ENCODE data around the gene HELZ2.
"Not testable (repeated sequence)": the region's sequence is repeated elsewhere in the genome, so short reads cannot be mapped to it uniquely, and the experiment has no call there.

HELZ2 gene, protein sequence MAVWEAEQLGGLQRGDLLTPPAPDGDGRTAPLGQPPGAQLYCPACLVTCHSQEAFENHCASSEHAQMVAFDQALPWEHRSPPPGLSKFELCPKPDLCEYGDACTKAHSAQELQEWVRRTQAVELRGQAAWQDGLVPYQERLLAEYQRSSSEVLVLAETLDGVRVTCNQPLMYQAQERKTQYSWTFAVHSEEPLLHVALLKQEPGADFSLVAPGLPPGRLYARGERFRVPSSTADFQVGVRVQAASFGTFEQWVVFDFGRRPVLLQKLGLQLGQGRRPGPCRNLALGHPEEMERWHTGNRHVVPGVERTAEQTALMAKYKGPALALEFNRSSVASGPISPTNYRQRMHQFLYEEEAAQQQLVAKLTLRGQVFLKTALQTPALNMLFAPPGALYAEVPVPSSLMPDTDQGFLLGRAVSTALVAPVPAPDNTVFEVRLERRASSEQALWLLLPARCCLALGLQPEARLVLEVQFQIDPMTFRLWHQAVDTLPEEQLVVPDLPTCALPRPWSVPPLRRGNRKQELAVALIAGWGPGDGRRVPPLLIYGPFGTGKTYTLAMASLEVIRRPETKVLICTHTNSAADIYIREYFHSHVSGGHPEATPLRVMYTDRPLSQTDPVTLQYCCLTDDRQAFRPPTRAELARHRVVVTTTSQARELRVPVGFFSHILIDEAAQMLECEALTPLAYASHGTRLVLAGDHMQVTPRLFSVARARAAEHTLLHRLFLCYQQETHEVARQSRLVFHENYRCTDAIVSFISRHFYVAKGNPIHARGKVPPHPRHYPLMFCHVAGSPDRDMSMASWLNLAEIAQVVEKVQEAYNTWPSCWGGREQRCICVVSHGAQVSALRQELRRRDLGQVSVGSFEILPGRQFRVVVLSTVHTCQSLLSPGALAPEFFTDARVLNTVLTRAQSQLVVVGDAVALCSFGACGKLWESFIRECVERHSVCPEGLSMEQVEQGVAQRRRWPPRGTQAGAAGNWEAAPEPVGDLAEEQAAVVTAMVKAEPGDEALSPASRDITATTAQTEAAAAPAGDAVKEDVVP (N-terminal part only)

GRCh38 chr20:63574156-63574828 is at the start of gene HELZ2:
Gene HELZ2, minus strand, starts transcription at chr20:63574239. Its CDS starts 1,854 bp downstream, at chr20:63572385.
- peak in 4 of 10 donors; percentile 24 to 39 (median 34) for DNase-seq
- intact Hi-C loops (cut with DNase I) = no loop called here

GRCh38 chr20:63622732-63623131 is 48.7 kb upstream of the HELZ2 start:
- intact Hi-C loops (cut with DNase I) = no loop called here
- peak in 3 of 10 donors; percentile 22 to 72 (median 68) for DNase-seq

- DNase-seq = peak in 1 of 10 donors; percentile 24
- intact Hi-C loops (cut with DNase I) = no loop called here
These were observed 48.1 kb upstream of the HELZ2 start for GRCh38 chr20:63622096-63622495.

- DNase-seq = peak in 2 of 10 donors; percentile 16 to 43
- intact Hi-C loops (cut with DNase I) = no loop called here
These were observed 47.0 kb upstream of the HELZ2 start for GRCh38 chr20:63620991-63621390.

DNA sequence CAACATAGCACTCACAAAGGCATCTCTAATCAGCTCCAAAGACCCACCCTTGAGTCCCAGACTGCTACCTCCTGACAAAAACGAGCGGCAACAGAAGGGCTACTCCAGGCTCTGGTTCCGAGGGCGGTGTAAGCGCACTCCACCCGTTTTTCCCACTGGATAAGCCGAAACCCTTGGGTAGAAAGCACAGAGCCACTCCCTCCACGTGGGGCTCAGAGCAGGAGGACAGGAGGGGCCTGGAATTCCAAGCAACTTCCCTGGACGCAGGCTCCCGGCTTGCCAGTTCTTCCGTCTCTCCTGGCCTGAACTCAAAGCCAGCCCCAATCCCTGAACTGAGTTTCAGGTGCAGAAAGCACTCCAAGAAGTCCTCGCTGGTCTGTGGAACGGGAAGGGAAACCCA is 45.5 kb upstream of the HELZ2 start:
- peak in 2 of 10 donors; percentile 45 to 55 for DNase-seq
- intact Hi-C loops (cut with DNase I) = no loop called here

- intact Hi-C loops (cut with DNase I) = no loop called here
- DNase-seq = peak in 2 of 10 donors; percentile 40 to 67
These were observed 45.0 kb upstream of the HELZ2 start for GRCh38 chr20:63619086-63619485.

GRCh38 chr20:63618291-63618980 is 44.4 kb upstream of the HELZ2 start:
- intact Hi-C loops (cut with DNase I) = no loop called here
- DNase-seq = peak in 3 of 10 donors; percentile 13 to 74 (median 72)

- peak in 3 of 10 donors; percentile 2 to 67 (median 58) for DNase-seq
- intact Hi-C loops (cut with DNase I) = no loop called here
These were observed 43.8 kb upstream of the HELZ2 start for GRCh38 chr20:63617876-63618265.

DNA sequence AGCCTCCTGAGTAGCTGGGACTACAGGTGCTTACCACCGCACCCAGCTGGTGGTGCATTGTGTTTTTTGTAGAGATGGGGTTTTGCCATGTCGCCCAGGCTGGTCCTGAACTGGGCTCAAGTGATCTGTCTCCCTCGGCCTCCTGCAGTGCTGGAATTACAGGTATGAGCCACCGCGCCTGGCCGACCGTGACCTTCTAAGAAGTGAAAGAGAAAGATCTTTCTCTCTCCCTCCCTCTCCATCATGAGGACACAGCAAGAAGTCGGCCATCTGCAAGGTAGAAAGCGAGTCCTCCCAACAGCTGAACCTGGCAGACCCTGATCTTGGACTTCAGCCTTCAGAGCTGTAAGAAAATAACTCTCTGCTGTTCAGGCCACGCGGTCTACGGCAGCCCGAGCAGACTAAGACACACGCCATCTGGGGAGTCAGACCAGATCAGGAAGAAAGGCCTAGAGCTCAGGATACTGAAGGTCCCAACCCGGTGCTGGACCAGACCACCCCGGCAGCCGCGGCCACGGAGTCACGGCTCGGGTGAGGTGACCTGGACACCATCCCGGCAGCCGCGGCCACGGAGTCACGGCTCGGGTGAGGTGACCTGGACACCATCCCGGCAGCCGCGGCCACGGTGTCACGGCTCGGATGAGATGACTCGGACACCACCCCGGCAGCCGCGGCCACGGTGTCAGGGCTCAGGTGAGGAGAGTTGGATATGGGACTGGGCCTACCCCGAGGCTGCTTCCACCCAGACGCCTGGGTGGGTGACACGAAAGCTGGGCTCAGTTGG is 43.2 kb upstream of the HELZ2 start:
- intact Hi-C loops (cut with DNase I) = no loop called here
- peak in 3 of 10 donors; percentile 7 to 86 (median 78) for DNase-seq

GRCh38 chr20:63613863-63614594 is 40.0 kb upstream of the HELZ2 start:
- DNase-seq = peak in 2 of 10 donors; percentile 67 to 80
- intact Hi-C loops (cut with DNase I) = not testable (repeated sequence)

- peak in 3 of 10 donors; percentile 2 to 66 (median 66) for DNase-seq
- intact Hi-C loops (cut with DNase I) = no loop called here
These were observed 38.4 kb upstream of the HELZ2 start for GRCh38 chr20:63612276-63612931.

- intact Hi-C loops (cut with DNase I) = no loop called here
- DNase-seq = peak in 2 of 10 donors; percentile 21 to 56
These were observed 37.6 kb upstream of the HELZ2 start for GRCh38 chr20:63611646-63612045.

DNA sequence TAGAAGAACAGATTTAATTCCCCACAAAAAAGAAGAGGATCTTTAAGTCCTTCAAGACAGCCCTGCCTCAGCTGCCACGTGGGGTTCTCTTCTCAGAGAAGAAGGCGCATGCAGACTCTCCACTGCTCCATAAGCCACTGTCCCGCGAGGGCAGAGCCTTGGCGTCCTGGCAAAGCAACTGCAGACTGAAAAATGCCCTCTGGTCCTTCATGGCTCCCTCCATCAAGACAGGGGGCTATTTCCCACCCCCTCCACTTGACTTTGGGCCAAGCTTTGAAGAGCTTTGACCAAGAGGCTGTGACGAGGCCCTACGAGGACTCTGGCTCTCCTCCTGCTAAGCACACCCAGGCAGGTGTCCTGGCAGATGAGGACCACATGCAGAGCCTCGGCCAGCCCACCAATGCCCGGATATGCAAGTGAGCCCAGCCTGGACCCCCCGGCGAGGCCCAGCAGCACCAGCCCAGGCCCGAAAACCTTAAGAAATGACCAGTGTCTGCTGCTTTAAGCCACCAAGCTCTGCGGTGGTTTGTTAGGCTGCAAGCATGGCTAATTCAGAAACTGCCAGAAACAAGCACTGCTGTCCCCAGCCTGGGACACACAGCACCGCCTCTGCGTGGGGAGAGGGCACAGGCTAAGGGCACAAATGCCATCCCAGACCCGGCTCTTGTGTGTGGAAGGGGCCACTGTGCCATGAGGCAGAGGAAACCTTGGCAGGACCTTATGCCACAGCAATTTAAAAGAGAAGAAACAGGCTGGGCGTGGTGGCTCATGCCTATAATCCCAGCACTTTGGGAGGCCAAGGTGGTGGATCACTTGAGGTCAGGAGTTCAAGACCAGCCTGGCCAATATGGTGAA is 36.8 kb upstream of the HELZ2 start:
- intact Hi-C loops (cut with DNase I) = no loop called here
- DNase-seq = peak in 3 of 10 donors; percentile 2 to 41 (median 24)

DNA sequence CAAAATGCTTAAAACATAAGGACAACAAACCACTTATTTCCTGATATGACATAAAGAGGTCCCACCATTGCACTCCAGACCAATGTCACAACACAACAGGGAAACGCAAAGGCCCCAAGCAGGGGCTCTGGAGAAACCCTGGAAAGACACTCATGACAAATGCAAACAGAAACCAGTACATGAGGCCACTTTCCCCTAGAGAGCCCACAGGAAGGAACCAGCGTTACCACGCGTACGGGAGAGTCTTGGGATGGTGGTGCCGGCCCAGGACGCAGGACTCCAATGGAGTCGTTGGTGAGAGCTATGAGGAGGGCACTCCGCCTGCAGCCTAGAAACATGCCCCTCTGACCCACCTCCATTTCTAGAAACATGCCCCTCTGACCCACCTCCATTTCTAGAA is 32.6 kb upstream of the HELZ2 start:
- intact Hi-C loops (cut with DNase I) = no loop called here

DNA sequence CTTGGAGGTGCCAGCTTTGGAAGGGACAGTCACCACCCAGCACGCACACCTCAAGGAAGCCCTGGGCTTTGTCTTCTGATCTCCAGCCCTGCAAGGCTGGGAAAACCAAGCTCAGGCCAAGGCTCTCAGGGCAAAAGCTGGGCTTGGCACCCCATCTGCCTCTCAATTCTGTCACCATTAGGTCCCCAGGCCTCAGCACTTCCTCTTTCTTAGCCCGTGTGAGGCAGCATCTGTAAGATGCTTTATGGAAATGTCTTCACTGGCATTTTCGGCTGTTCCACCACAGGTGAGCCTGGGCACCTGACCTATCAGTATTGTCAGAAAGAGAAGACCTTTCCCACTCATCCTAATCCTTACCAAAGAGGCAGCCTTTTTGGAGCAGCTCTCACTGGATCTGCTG is 28.3 kb upstream of the HELZ2 start:
- intact Hi-C loops (cut with DNase I) = no loop called here

More for the DNA sequence above, 32.6 kb upstream of the HELZ2 start:
- peak in 1 of 10 donors; percentile 53 for DNase-seq

DNA sequence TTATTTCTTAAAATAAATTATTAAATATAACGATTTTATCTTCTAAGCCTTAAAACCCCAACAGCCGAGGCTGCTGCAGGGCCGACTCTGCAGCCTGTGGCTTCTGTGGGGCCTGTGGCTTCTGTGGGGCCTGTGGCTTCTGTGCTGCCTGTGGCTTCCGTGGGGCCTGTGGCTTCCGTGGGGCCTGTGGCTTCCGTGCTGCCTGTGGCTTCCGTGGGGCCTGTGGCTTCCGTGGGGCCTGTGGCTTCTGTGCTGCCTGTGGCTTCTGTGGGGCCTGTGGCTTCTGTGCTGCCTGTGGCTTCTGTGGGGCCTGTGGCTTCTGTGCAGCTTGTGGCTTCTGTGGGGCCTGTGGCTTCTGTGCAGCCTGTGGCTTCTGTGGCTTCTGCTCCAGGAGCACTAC is 27.6 kb upstream of the HELZ2 start:
- peak in 2 of 10 donors; percentile 28 to 29 for DNase-seq
- intact Hi-C loops (cut with DNase I) = not testable (repeated sequence)

More for the DNA sequence above, 28.3 kb upstream of the HELZ2 start:
- DNase-seq = peak in 1 of 10 donors; percentile 50

Measured in posterior cingulate gyrus (tissue), 11 donors.